ENCODE measurements around the gene IPMK. TPM values are rescaled to one million over a fixed set of nuclear protein-coding genes. Genes with fewer than 3 reads are reported as not detected.

The IPMK gene
- polyA plus RNA-seq, 4 donors = 4.9 to 19.0 (median 10.1) TPM

DNA sequence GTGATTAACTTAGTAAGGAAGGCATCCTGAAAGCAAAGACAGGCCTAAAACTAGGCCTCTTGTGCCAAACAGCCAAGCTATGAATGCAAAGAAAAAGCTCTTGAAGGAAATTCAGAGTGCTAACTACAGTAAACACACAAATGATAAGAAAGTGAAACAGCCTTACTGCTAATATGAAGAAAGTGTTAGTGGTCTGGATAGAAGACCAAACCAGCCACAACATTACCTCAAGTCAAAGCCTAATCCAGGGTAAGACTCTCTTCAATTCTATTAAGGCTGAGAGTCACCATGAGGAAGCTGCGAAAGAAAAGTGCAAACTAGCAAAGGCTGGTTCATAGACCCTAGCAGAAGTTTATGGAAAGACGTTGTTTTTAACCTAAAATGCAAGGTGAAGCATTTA, 66.0 kb downstream of the IPMK start:
- Histone ChIP-seq H3K9me3 (ENCODE audit: control insufficient read depth in 2 of 2, insufficient read depth in 1 of 2, low read depth in 1 of 2, low read length in 1 of 2) (no peaks in the 10 kb centered on the region), H3K36me3 (ENCODE audit: control insufficient read depth in 3 of 3, insufficient read depth in 2 of 3, low read depth in 1 of 3, low read length in 3 of 3) (peaks cover 0 to 22% (median 3%) of the 10 kb centered on the region in 3 donors), H3K4me1 (ENCODE audit: control insufficient read depth in 3 of 3, insufficient read depth in 2 of 3, low read depth in 1 of 3, low read length in 2 of 3) (no peaks in the 10 kb centered on the region), H3K27me3 (ENCODE audit: control insufficient read depth in 3 of 3, insufficient read depth in 3 of 3, low read length in 3 of 3) (no peaks in the 10 kb centered on the region), H3K27ac (ENCODE audit: low read depth in 1 of 3, low read length in 2 of 3) (no peak overlapping the region), H3K4me3 (ENCODE audit: low read depth in 1 of 3, low read length in 3 of 3) (no peak overlapping the region)
- DNase-seq (no peak), FAIRE-seq (no peak)
- WGBS, 3 donors = 72 to 88% (median 85%) methylated on average over 2 of the region's 2 CpGs

DNA sequence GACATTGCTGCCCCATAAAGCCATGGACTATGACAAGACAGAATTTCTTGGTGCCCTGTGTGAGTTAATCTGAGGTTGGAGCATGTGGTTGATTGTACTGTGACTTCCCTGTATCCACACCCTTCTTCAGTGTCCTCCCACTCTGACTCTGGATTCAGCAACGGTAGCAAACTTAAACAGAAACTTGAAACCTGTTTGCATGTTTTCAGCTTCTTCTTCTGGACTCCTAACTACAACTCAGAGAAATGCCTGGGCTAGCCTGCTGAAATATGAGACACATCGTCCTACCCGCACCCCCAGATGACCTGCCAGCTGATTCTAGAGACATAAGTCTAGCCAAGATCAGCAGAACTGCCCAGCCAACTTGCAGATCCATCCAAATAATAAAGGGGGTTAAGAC, 78.4 kb downstream of the IPMK start:
- Histone ChIP-seq H3K36me3 (ENCODE audit: control insufficient read depth in 3 of 3, insufficient read depth in 2 of 3, low read depth in 1 of 3, low read length in 3 of 3) (no peaks in the 10 kb centered on the region), H3K27ac (ENCODE audit: low read depth in 1 of 3, low read length in 2 of 3) (no peak overlapping the region), H3K4me3 (ENCODE audit: low read depth in 1 of 3, low read length in 3 of 3) (no peak overlapping the region), H3K4me1 (ENCODE audit: control insufficient read depth in 3 of 3, insufficient read depth in 2 of 3, low read depth in 1 of 3, low read length in 2 of 3) (no peaks in the 10 kb centered on the region), H3K9me3 (ENCODE audit: control insufficient read depth in 2 of 2, insufficient read depth in 1 of 2, low read depth in 1 of 2, low read length in 1 of 2) (no peaks in the 10 kb centered on the region), H3K27me3 (ENCODE audit: control insufficient read depth in 3 of 3, insufficient read depth in 3 of 3, low read length in 3 of 3) (no peaks in the 10 kb centered on the region)
- DNase-seq (peak; percentile 8 to 14), FAIRE-seq (no peak)
- 42 to 57% (median 56%) methylated on average over 3 of the region's 3 CpGs for WGBS, 3 donors

DNA sequence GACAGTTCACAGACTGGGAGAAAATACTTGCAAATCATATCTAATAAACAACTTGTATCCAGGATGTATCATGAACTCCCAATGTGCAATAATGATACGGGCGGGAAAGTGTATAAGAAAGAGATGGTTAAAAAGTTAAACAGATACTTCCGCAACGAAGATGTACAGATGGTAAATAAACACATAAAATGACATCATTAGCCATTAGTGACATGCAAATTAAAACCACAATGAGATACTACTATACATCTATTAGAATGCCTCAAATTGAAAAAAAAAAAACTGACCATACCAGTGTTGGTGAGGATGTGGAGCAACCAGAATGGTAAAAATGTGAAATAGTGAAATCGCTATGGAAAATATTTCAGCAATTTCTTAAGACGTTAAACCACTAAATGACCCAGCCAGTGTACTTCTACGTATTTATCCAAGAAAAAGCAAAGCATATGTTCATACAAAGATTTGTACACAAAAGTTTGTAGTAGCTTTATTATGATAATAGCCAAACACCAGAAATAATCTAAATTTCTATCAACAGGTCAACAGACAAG, 83.5 kb downstream of the IPMK start:
- Histone ChIP-seq H3K9me3 (ENCODE audit: control insufficient read depth in 2 of 2, insufficient read depth in 1 of 2, low read depth in 1 of 2, low read length in 1 of 2) (no peaks in the 10 kb centered on the region), H3K4me3 (ENCODE audit: low read depth in 1 of 3, low read length in 3 of 3) (no peak overlapping the region), H3K36me3 (ENCODE audit: control insufficient read depth in 3 of 3, insufficient read depth in 2 of 3, low read depth in 1 of 3, low read length in 3 of 3) (no peaks in the 10 kb centered on the region), H3K4me1 (ENCODE audit: control insufficient read depth in 3 of 3, insufficient read depth in 2 of 3, low read depth in 1 of 3, low read length in 2 of 3) (peaks cover 0 to 2% (median 0%) of the 10 kb centered on the region in 3 donors), H3K27ac (ENCODE audit: low read depth in 1 of 3, low read length in 2 of 3) (no peak overlapping the region), H3K27me3 (ENCODE audit: control insufficient read depth in 3 of 3, insufficient read depth in 3 of 3, low read length in 3 of 3) (no peaks in the 10 kb centered on the region)
- DNase-seq (no peak), FAIRE-seq (no peak)
- WGBS, 3 donors = 88 to 93% (median 92%) methylated on average over 7 of the region's 7 CpGs

DNA sequence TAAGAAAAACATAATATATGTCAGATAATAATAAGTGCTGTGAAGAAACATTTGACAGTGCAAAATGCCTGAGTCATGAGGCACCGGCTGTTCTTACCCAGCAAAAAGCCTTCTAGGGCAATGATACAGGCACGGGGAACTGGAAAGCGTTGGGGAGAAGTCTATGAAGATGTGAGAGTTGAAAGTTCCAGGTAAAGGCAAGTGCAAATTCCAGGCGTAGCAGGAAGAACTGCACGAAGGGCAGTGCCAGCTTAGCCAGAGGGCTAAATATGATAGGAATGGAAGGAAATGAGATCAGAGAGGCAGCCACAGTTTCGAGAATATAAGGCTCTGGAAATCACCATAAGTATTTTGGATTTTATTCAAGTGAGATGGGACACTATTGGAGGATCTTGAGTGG, 87.0 kb downstream of the IPMK start:
- Histone ChIP-seq H3K4me1 (ENCODE audit: control insufficient read depth in 3 of 3, insufficient read depth in 2 of 3, low read depth in 1 of 3, low read length in 2 of 3) (peaks cover 0 to 5% (median 0%) of the 10 kb centered on the region in 3 donors), H3K27ac (ENCODE audit: low read depth in 1 of 3, low read length in 2 of 3) (no peak overlapping the region), H3K4me3 (ENCODE audit: low read depth in 1 of 3, low read length in 3 of 3) (no peak overlapping the region), H3K27me3 (ENCODE audit: control insufficient read depth in 3 of 3, insufficient read depth in 3 of 3, low read length in 3 of 3) (no peaks in the 10 kb centered on the region), H3K36me3 (ENCODE audit: control insufficient read depth in 3 of 3, insufficient read depth in 2 of 3, low read depth in 1 of 3, low read length in 3 of 3) (no peaks in the 10 kb centered on the region), H3K9me3 (ENCODE audit: control insufficient read depth in 2 of 2, insufficient read depth in 1 of 2, low read depth in 1 of 2, low read length in 1 of 2) (no peaks in the 10 kb centered on the region)
- peak; percentile 16 to 17 for DNase-seq
- WGBS, 3 donors = 55 to 74% (median 55%) methylated on average over 6 of the region's 6 CpGs
- FAIRE-seq = no peak

DNA sequence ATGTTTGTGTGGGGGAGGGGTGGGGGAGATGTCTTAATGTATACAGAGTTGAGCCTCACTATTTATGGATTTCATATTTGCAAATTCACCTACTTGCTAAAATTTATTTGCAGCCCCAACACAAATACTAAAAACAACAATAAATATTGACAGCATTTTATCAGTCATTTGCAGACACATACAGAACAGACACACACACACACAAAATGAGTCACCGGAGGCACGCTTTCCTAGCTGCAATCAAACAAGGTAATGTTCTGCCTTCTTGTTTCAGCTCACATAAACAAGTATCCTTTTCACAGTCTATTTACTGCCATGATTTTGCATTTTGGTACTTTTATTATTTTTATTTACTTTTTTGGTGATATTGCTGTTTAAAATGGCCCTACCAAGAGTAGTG, 88.5 kb downstream of the IPMK start:
- Histone ChIP-seq H3K36me3 (ENCODE audit: control insufficient read depth in 3 of 3, insufficient read depth in 2 of 3, low read depth in 1 of 3, low read length in 3 of 3) (no peaks in the 10 kb centered on the region), H3K9me3 (ENCODE audit: control insufficient read depth in 2 of 2, insufficient read depth in 1 of 2, low read depth in 1 of 2, low read length in 1 of 2) (no peaks in the 10 kb centered on the region), H3K4me1 (ENCODE audit: control insufficient read depth in 3 of 3, insufficient read depth in 2 of 3, low read depth in 1 of 3, low read length in 2 of 3) (peaks cover 0 to 5% (median 0%) of the 10 kb centered on the region in 3 donors), H3K4me3 (ENCODE audit: low read depth in 1 of 3, low read length in 3 of 3) (no peak overlapping the region), H3K27ac (ENCODE audit: low read depth in 1 of 3, low read length in 2 of 3) (no peak overlapping the region), H3K27me3 (ENCODE audit: control insufficient read depth in 3 of 3, insufficient read depth in 3 of 3, low read length in 3 of 3) (no peaks in the 10 kb centered on the region)
- DNase-seq = peak in 1 of 2 donors; percentile 10
- WGBS, 3 donors = 78 to 92% (median 86%) methylated on average over 2 of the region's 2 CpGs
- FAIRE-seq = no peak

DNA sequence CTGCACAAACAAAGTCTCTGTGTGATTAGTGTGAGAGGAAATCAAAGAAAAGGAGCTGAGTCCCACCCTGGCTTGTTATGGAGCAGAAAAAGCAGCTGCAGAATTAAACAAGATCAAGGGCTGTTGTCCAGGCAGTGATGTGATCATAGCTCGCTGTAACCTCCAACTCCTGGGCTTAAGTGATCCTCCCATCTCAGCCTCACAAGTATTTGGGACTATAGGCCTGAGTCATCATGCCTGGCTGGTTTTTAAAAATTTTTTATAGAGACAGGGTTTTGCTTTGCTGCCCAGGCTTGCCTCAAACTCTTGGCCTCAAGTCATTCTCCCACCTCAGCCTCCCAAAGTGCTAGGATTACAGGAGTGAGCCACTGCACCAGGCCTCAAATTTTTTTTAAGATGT, 88.9 kb downstream of the IPMK start:
- Histone ChIP-seq H3K27me3 (ENCODE audit: control insufficient read depth in 3 of 3, insufficient read depth in 3 of 3, low read length in 3 of 3) (no peaks in the 10 kb centered on the region), H3K27ac (ENCODE audit: low read depth in 1 of 3, low read length in 2 of 3) (no peak overlapping the region), H3K4me3 (ENCODE audit: low read depth in 1 of 3, low read length in 3 of 3) (no peak overlapping the region), H3K36me3 (ENCODE audit: control insufficient read depth in 3 of 3, insufficient read depth in 2 of 3, low read depth in 1 of 3, low read length in 3 of 3) (no peaks in the 10 kb centered on the region), H3K9me3 (ENCODE audit: control insufficient read depth in 2 of 2, insufficient read depth in 1 of 2, low read depth in 1 of 2, low read length in 1 of 2) (no peaks in the 10 kb centered on the region), H3K4me1 (ENCODE audit: control insufficient read depth in 3 of 3, insufficient read depth in 2 of 3, low read depth in 1 of 3, low read length in 2 of 3) (peaks cover 0 to 5% (median 0%) of the 10 kb centered on the region in 3 donors)
- 43 to 74% (median 70%) methylated on average over 1 of the region's 1 CpG for WGBS, 3 donors
- FAIRE-seq (no peak), DNase-seq (no peak)

DNA sequence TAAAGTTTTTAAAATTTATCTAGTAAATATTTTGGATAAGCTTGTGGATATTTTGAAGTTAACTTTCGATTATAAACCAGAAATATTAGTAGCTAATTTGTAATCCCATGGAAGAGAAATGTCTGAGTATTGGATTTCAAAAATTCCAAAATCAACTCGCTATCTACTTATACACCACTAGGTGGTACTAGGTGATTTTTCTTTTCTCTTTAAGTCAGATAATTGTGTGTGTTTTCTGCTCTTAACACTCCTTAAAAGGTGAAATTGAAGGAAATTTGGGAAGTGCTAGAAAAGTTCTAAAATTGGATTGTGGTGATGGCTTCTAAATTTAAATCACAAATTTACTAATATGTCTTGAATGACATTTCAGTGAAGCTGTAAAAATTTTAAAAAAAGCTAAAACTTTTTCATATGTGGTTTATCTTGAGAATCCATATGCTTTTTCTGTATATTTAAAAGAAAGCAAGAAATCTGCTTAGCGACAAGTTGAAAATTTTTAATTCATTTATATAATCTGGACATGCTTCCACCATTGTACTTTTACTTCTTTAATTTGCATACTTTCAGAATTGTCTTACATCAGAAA, 90.2 kb downstream of the IPMK start:
- H3K27ac ChIP-seq (ENCODE audit: low read depth in 1 of 3, low read length in 2 of 3) = no peak overlapping the region
- FAIRE-seq (peak; percentile 86), DNase-seq (peak; percentile 15 to 30)
- H3K36me3 ChIP-seq (ENCODE audit: control insufficient read depth in 3 of 3, insufficient read depth in 2 of 3, low read depth in 1 of 3, low read length in 3 of 3) = no peaks in the 10 kb centered on the region
- H3K4me3 ChIP-seq (ENCODE audit: low read depth in 1 of 3, low read length in 3 of 3) = no peak overlapping the region
- H3K27me3 ChIP-seq (ENCODE audit: control insufficient read depth in 3 of 3, insufficient read depth in 3 of 3, low read length in 3 of 3) = no peaks in the 10 kb centered on the region
- H3K9me3 ChIP-seq (ENCODE audit: control insufficient read depth in 2 of 2, insufficient read depth in 1 of 2, low read depth in 1 of 2, low read length in 1 of 2) = no peaks in the 10 kb centered on the region
- 15 to 26% (median 21%) methylated on average over 3 of the region's 3 CpGs for WGBS, 3 donors
- H3K4me1 ChIP-seq (ENCODE audit: control insufficient read depth in 3 of 3, insufficient read depth in 2 of 3, low read depth in 1 of 3, low read length in 2 of 3) = peaks cover 0 to 3% (median 0%) of the 10 kb centered on the region in 3 donors

DNA sequence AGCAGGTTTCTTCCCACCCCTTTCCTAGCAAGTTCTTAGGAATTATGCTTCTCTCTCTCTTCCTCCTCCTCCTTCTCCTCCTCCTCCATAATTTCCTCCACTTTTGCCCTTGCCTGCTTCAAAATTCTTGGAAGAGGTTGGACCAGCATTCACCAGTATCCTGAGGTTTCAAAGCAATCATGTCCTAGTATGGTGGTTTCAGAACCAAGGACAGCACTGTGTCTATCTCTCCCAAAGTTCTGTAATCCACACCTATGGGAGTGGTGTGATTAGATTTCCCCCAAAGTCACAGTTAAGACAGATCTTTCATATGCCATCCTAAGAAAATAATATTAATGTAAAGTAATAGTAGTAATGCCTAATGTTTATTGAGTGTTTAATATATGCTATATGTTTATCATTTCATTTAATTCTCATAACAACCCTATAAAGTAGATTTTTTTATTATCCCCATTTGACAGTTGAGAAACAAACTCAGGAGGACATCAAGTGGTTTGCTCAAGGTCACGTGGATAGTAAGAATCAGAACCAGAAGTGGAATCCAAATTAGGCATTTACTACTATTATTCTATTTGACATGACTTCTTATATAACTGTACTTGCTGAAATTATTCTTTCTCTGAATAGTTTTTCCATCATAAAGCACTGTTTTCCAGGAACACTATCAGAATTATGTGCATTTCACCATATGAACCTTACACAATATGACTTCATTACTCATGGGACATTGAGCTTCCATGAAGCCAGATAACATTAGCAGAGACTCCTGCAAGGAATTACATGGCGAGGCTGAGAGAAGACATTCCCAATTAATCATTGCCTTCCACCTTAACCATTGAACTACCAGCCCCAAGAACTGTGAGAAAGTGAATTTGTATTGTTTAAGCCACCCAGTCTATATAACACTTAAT, 91.4 kb downstream of the IPMK start:
- DNase-seq (peak in 1 of 2 donors; percentile 57), FAIRE-seq (no peak)
- WGBS, 3 donors = 12 to 26% (median 15%) methylated on average over 2 of the region's 2 CpGs
- Histone ChIP-seq H3K4me3 (ENCODE audit: low read depth in 1 of 3, low read length in 3 of 3) (no peak overlapping the region), H3K9me3 (ENCODE audit: control insufficient read depth in 2 of 2, insufficient read depth in 1 of 2, low read depth in 1 of 2, low read length in 1 of 2) (no peaks in the 10 kb centered on the region), H3K27ac (ENCODE audit: low read depth in 1 of 3, low read length in 2 of 3) (no peak overlapping the region), H3K27me3 (ENCODE audit: control insufficient read depth in 3 of 3, insufficient read depth in 3 of 3, low read length in 3 of 3) (no peaks in the 10 kb centered on the region), H3K36me3 (ENCODE audit: control insufficient read depth in 3 of 3, insufficient read depth in 2 of 3, low read depth in 1 of 3, low read length in 3 of 3) (no peaks in the 10 kb centered on the region), H3K4me1 (ENCODE audit: control insufficient read depth in 3 of 3, insufficient read depth in 2 of 3, low read depth in 1 of 3, low read length in 2 of 3) (peaks cover 0 to 3% (median 0%) of the 10 kb centered on the region in 3 donors)

Measured in small intestine (tissue), 7 donors.